NCI-H748 (cell line): Measurements from ENCODE around the gene CHPF2.

Experiments used
- DNase-seq: peaks from one replicate; lab custom pipeline; 2025; ENCODE audit not compliant: unreplicated experiment; lab: John Stamatoyannopoulos, UW

Gene CHPF2, protein sequence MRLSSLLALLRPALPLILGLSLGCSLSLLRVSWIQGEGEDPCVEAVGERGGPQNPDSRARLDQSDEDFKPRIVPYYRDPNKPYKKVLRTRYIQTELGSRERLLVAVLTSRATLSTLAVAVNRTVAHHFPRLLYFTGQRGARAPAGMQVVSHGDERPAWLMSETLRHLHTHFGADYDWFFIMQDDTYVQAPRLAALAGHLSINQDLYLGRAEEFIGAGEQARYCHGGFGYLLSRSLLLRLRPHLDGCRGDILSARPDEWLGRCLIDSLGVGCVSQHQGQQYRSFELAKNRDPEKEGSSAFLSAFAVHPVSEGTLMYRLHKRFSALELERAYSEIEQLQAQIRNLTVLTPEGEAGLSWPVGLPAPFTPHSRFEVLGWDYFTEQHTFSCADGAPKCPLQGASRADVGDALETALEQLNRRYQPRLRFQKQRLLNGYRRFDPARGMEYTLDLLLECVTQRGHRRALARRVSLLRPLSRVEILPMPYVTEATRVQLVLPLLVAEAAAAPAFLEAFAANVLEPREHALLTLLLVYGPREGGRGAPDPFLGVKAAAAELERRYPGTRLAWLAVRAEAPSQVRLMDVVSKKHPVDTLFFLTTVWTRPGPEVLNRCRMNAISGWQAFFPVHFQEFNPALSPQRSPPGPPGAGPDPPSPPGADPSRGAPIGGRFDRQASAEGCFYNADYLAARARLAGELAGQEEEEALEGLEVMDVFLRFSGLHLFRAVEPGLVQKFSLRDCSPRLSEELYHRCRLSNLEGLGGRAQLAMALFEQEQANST

GRCh38 chr7:151232091-151232916, at the start of gene CHPF2:
TSS of gene CHPF2 (plus strand) at chr7:151232483. CDS start at chr7:151234012, 1,529 bp downstream.
- DNase-seq = peak; percentile 89

- no peak for DNase-seq
Measured at GRCh38 chr7:151185762-151186639, 46.3 kb upstream of the CHPF2 start.

GRCh38 chr7:151186640-151187408, 45.5 kb upstream of the CHPF2 start, which contains the start of gene ASB10:
TSS of gene ASB10 (minus strand) at chr7:151187250. CDS start at chr7:151187130, 120 bp downstream.
- no peak for DNase-seq

GRCh38 chr7:151187409-151188251, 44.7 kb upstream of the CHPF2 start:
- no peak for DNase-seq

DNA sequence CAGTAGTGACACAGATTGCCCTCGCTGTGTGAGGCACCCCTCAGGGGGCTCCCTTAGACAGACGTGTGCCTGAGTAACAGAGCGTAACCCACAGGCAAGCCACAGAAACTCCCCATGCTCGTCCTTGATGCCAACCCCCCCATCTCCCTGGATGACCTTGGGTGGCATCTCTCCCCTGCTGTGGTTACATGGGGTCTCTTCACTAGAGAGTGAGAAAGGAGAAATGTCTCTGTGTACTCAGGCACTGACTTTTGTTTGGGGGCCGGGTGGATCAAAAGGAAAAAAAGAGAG, 44.1 kb upstream of the CHPF2 start:
- no peak for DNase-seq

DNA sequence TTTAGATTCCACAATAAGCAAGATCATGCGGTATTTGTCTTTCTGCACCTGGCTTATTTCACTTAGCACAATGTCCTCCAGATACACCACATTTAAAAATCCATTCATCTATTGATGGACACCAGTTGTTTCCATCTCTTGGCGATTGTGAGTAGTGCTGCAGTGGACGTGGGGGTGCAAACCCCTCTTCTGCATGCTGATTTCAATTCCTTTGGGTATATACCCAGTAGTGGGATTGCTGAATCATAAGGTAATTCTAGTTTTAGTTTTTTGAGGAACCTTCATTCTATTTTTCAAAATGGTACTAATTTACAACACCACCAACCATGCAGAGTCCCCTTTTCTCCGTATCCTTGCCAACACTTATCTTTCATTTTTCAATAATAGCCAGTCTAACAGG, 43.2 kb upstream of the CHPF2 start:
- no peak for DNase-seq

GRCh38 chr7:151191544-151191943, 40.7 kb upstream of the CHPF2 start:
- no peak for DNase-seq

- DNase-seq = no peak
Measured at GRCh38 chr7:151192002-151192539, 40.2 kb upstream of the CHPF2 start.

GRCh38 chr7:151193203-151193978, 38.9 kb upstream of the CHPF2 start:
- DNase-seq = no peak

GRCh38 chr7:151194188-151194587, 38.1 kb upstream of the CHPF2 start:
- no peak for DNase-seq

- DNase-seq = no peak
Measured at GRCh38 chr7:151195616-151196450, 36.5 kb upstream of the CHPF2 start.

DNA sequence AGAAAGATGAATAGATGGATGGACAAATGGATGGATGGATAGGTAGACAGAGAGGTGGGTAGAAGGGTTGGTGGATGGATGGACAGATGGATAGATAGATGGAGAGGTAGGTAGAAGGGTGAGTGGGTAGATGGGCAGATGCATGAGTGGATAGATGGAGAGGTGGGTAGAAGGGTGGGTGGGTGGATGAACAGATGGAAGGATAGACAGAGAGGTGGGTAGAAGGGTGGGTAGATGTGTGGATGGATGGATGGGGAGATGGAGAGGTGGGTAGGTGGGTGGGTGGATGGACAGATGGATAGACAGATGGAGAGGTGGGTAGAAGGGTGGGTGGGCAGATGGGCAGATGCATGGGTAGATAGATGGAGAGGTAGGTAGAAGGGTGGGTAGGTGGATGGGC, 34.4 kb upstream of the CHPF2 start:
- DNase-seq = no peak

DNA sequence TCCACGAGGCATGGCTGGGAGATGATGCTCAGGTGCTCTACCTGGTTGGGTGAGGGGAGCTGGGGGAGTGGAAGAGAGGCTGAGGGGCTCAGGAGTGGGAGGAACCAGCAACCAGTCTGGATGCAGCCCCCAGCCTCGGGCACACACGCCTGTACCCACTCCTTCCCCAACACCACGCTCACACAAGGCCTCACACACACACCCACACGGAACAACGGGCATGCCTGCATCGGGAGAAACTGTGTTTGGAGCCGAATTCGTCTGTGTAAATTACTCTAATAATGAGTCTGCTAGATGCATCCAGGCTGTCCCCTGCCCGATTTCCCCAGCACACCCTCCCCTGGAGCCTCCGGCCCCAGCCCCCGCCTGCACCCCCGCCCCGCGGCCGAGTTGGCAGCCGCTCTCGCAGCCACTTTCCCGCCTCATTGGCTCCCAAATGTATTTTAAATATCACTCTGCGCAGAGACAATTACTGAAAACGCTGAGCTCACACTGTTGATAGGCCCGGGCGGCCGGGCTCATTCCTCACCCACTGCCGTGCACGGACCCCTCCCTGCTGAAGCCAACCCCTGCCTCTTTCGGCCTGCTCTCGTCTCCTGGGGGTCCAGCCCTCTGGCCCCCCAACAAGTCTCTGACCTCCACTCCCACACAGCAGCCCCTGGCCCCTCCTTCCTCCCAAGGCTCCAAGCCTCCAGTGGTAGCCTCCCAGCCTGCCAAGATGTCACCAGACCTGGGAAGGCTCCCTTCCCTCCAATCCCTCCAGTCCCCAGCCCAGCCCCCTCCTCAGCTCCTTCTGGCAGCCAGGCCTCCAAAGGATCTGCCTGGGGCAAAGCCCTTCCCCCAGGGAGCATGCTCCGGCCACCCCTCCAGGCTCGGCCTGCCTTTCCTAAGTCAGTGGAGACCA, 33.1 kb upstream of the CHPF2 start:
- peak; percentile 12 for DNase-seq

DNA sequence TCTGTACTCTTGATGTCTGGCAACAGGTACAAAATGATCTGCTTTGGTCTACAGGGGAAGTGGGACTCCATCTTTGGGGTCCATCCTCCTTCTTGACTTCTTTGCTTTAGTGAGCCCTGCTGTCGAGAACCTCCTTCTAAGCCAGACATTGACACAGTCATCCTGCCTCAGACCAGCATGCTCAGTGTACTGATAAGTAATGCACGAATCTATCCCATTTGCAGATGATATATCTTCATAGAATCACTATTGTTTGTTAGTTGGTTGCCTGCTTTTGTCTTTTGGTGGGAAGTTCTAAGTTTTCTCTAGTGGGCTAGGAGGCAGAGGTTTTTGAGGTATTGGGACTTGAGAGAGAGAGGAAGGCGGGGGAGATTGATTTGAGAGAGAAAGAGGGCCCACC, 30.9 kb upstream of the CHPF2 start:
- DNase-seq = no peak

GRCh38 chr7:151201751-151202150, 30.5 kb upstream of the CHPF2 start:
- DNase-seq = no peak

DNA sequence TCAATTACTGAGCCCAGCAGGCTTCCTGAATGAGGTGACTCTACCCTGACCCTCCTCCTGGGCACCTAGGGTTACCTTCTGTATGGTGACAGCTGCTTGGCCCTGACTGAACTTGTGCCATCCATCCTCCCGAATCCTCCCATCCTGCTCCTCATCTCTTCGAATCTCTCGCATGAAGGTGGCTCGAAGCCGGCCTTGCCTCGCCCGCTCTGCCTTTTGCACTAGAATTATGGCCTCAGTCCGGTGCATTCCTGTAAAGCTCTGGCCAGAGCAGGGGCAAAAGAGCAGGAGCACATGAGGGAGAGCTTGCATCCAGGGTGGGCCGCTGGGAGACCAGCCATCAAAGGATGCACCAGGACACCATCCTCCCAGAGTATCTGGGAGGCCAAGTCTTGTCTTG, 29.4 kb upstream of the CHPF2 start:
- DNase-seq = no peak
